Activated T-cell treated with anti-CD3 and anti-CD28 coated beads, Interleukin-2, amount 50 U/mL, for 24 hours (primary cell): Measurements from ENCODE around the gene EIF4E2.
"Not testable (repeated sequence)": the region's sequence is repeated elsewhere in the genome, so short reads cannot be mapped to it uniquely, and the experiment has no call there.

Experiments used
- DNase-seq: peaks from one replicate; pipeline ENCODE4 v3.0.0-alpha.2; 2020
- H3K27ac Mint-ChIP-seq: 2 replicates; pipeline ENCODE4 v1.8.0; 2020; ENCODE audit warnings: mild to moderate bottlenecking, mixed read lengths
- H3K27me3 Mint-ChIP-seq: 2 replicates; pipeline ENCODE4 v1.8.0; 2020; ENCODE audit warnings: mixed read lengths
- H3K36me3 Mint-ChIP-seq: 2 replicates; pipeline ENCODE4 v1.8.0; 2020; ENCODE audit warnings: low read depth, mixed read lengths
- H3K4me1 Mint-ChIP-seq: 2 replicates; pipeline ENCODE4 v1.8.0; 2020; ENCODE audit warnings: low read depth, mixed read lengths
- H3K4me3 Mint-ChIP-seq: 2 replicates; pipeline ENCODE4 v1.8.0; 2020; ENCODE audit warnings: mild to moderate bottlenecking, moderate library complexity, mixed read lengths
- H3K9me3 Mint-ChIP-seq: 2 replicates; pipeline ENCODE4 v1.8.0; 2020; ENCODE audit warnings: mixed read lengths

The EIF4E2 gene

GRCh38 chr2:232526372-232526941, 24.0 kb upstream of the EIF4E2 start:
- Mint-ChIP-seq H3K9me3 (no peaks in the 10 kb centered on the region), H3K4me1 (peaks cover 20% of the 10 kb centered on the region), H3K27me3 (peaks cover 64% of the 10 kb centered on the region), H3K36me3 (no peaks in the 10 kb centered on the region), H3K27ac (no peak overlapping the region), H3K4me3 (no peak overlapping the region)
- DNase-seq: no peak

DNA sequence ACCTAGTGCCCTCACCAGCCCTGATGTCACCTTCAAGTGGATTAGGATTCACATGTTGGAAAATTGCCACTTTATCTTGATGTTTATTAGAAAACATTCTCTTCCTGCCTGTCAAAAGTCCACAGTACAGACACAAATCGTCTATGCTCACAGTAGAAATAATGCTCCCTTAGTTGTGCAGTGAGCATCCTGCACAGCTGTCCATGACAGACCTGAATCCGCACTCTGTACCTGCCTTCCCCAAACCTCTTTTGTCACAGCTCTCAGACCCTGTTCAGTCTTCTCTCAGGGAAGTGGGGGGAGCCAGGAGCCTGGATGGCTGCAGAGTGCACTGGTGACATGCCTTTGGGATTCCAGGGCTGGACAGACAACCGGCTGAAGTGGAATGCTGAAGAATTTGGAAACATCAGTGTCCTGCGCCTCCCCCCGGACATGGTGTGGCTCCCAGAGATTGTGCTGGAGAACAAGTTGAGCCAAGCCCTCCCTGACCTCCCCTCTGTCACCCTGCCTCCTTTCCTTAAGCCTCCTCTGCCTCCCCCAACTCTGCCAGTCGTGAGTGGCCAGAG, 22.5 kb upstream of the EIF4E2 start:
- H3K27ac Mint-ChIP-seq: no peak overlapping the region
- H3K27me3 Mint-ChIP-seq: peaks cover 61% of the 10 kb centered on the region
- no peak overlapping the region for H3K4me3 Mint-ChIP-seq

DNA sequence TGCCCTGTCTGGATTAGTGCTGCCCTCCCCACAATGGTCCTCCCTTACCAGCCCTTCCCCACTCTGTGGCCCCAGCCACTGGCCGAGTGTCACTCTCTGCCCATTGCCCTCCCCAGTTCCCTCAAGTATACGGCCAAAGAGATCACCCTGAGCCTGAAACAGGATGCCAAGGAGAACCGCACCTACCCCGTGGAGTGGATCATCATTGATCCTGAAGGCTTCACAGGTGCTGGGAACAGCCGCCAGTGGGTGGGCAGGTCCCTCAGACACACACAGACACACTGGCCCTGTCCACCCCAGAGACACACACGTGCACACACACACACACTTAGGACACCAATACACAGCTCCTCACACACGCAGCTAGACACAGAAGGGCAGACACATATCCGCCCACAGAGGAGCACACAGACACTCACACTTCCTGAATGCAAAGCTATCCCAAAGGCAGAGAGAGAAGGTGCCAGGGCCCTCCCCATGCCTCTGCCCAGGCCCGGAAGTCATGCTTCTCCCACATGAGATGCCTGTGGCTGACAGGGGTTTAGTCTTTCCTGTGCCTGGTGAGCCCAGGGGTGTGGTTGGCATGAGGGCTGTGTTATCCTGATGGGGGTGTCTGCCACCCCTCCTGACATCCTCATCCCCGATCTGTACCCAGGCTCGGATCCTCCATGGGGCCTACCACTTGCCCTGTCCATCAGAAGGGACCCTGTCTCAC, 21.6 kb upstream of the EIF4E2 start:
- no peak for DNase-seq
- H3K36me3 Mint-ChIP-seq: no peaks in the 10 kb centered on the region
- no peaks in the 10 kb centered on the region for H3K9me3 Mint-ChIP-seq
- H3K4me3 Mint-ChIP-seq: no peak overlapping the region
- peaks cover 58% of the 10 kb centered on the region for H3K27me3 Mint-ChIP-seq
- peaks cover 16% of the 10 kb centered on the region for H3K4me1 Mint-ChIP-seq
- no peak overlapping the region for H3K27ac Mint-ChIP-seq

More for the DNA sequence above, 22.5 kb upstream of the EIF4E2 start:
- H3K9me3 Mint-ChIP-seq: no peaks in the 10 kb centered on the region
- H3K4me1 Mint-ChIP-seq: peaks cover 20% of the 10 kb centered on the region
- H3K36me3 Mint-ChIP-seq: no peaks in the 10 kb centered on the region
- no peak for DNase-seq

- no peak for DNase-seq
- peaks cover 50% of the 10 kb centered on the region for H3K27me3 Mint-ChIP-seq
- H3K9me3 Mint-ChIP-seq: no peaks in the 10 kb centered on the region
- H3K36me3 Mint-ChIP-seq: no peaks in the 10 kb centered on the region
- H3K27ac Mint-ChIP-seq: no peak overlapping the region
- H3K4me1 Mint-ChIP-seq: peaks cover 13% of the 10 kb centered on the region
- H3K4me3 Mint-ChIP-seq: no peak overlapping the region
Measured at GRCh38 chr2:232529806-232530547, 20.5 kb upstream of the EIF4E2 start.

GRCh38 chr2:232530626-232531260, 19.7 kb upstream of the EIF4E2 start:
- no peak overlapping the region for H3K4me3 Mint-ChIP-seq
- peaks cover 46% of the 10 kb centered on the region for H3K27me3 Mint-ChIP-seq
- DNase-seq: no peak
- H3K27ac Mint-ChIP-seq: no peak overlapping the region
- no peaks in the 10 kb centered on the region for H3K9me3 Mint-ChIP-seq
- H3K36me3 Mint-ChIP-seq: no peaks in the 10 kb centered on the region
- peaks cover 13% of the 10 kb centered on the region for H3K4me1 Mint-ChIP-seq

- no peak for DNase-seq
- Mint-ChIP-seq H3K36me3 (no peaks in the 10 kb centered on the region), H3K4me1 (peaks cover 13% of the 10 kb centered on the region), H3K27ac (no peak overlapping the region), H3K27me3 (peaks cover 47% of the 10 kb centered on the region), H3K4me3 (no peak overlapping the region), H3K9me3 (no peaks in the 10 kb centered on the region)
Measured at GRCh38 chr2:232532419-232532818, 18.1 kb upstream of the EIF4E2 start.

DNA sequence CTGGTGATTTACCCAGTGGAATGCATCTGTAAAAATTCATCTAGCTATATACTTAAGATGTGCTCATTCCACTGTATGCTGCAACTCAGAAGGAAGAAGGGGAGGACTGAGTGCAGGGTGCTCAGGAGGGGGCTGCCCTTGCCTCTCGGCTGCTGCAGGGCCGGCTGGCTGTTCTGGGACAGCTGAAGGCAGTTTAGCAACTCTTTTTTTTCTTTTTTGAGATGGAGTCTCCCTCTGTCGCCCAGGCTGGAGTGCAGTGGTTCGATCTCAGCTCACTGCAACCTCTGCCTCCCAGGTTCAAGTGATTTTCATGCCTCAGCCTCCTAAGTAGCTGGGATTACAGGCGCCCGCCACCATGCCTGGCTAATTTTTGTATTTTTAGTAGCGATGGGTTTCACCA, 17.7 kb upstream of the EIF4E2 start:
- Mint-ChIP-seq H3K4me1 (peaks cover 13% of the 10 kb centered on the region), H3K27me3 (peaks cover 48% of the 10 kb centered on the region)
- not testable (repeated sequence) for H3K9me3 Mint-ChIP-seq, H3K4me3 Mint-ChIP-seq, H3K36me3 Mint-ChIP-seq, DNase-seq, H3K27ac Mint-ChIP-seq

DNA sequence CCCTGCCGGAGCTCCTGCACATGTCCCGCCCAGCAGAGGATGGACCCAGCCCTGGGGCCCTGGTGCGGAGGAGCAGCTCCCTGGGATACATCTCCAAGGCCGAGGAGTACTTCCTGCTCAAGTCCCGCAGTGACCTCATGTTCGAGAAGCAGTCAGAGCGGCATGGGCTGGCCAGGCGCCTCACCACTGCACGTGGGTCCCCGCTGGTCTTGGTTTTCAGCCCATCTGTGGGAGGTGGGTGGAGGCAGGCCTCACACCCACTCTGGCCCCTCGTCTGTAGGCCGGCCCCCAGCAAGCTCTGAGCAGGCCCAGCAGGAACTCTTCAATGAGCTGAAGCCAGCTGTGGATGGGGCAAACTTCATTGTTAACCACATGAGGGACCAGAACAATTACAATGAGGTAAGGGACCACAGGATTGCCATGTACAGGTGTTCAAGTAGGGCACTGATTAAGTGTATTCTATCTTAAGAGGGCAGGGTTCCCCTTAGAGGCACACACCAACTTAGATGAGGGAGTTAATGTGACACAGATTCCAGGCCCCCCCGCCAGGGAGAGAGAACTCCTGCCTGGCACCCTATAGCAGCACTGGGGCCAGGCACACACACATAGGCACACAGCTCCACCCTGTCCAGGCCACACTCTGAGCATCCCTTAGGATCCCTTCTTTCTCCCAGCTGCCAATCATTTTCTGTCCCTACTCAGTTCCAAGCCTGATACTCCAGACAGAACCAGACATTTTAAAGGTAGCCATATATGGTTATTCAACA, 16.4 kb upstream of the EIF4E2 start:
- Mint-ChIP-seq H3K4me3 (no peak overlapping the region), H3K9me3 (no peaks in the 10 kb centered on the region), H3K36me3 (no peaks in the 10 kb centered on the region), H3K4me1 (peaks cover 4% of the 10 kb centered on the region), H3K27me3 (peaks cover 44% of the 10 kb centered on the region), H3K27ac (no peak overlapping the region)
- DNase-seq: no peak

GRCh38 chr2:232534940-232535651, 15.4 kb upstream of the EIF4E2 start:
- Mint-ChIP-seq H3K27ac (no peak overlapping the region), H3K36me3 (no peaks in the 10 kb centered on the region), H3K4me1 (no peaks in the 10 kb centered on the region), H3K4me3 (no peak overlapping the region), H3K27me3 (peaks cover 37% of the 10 kb centered on the region), H3K9me3 (no peaks in the 10 kb centered on the region)
- no peak for DNase-seq

GRCh38 chr2:232535761-232536530, 14.5 kb upstream of the EIF4E2 start:
- no peaks in the 10 kb centered on the region for H3K4me1 Mint-ChIP-seq
- DNase-seq: no peak
- no peak overlapping the region for H3K4me3 Mint-ChIP-seq
- H3K9me3 Mint-ChIP-seq: no peaks in the 10 kb centered on the region
- no peak overlapping the region for H3K27ac Mint-ChIP-seq
- H3K27me3 Mint-ChIP-seq: peaks cover 29% of the 10 kb centered on the region
- no peaks in the 10 kb centered on the region for H3K36me3 Mint-ChIP-seq

DNA sequence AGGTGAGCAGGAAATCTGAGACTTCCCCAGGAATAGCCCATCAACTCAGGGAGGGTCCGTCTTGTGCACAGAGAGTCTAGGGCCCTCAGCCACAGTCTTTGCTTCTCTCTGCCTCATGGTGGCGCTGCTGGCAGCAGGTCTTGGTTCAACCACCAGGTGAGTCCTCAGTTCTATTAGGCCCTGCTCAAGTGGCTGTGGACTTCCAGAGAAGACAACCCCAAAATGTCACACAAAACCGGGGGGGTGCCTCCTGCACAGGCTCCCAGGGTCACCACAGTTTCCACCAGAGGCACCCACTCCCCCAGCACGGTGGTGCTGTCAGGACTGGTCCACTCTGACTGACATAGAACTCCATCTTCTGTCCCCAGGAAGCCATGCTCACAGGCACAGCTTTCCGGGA, 13.4 kb upstream of the EIF4E2 start:
- no peak for DNase-seq
- peaks cover 25% of the 10 kb centered on the region for H3K27me3 Mint-ChIP-seq
- no peaks in the 10 kb centered on the region for H3K9me3 Mint-ChIP-seq

DNA sequence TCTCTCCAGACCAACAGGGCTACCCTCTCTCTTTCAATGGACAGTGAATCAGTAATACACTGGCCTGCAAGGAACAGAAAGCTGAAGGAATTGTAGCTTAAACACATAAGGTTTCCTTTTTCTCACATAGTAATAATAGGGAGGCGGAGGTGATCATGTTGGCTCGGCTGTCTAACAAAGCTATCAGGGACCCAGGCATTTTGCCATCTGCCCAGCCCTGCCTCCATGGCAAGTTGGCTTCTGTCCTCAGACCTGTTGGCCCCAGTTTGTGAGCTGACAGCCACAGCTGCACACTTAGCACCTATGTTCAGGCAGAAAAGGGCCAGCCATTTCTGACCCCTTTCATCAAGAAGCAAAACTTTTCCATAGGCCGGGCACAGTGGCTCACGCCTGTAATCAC, 13.0 kb upstream of the EIF4E2 start:
- H3K9me3 Mint-ChIP-seq: no peaks in the 10 kb centered on the region
- H3K36me3 Mint-ChIP-seq: no peaks in the 10 kb centered on the region
- no peak overlapping the region for H3K4me3 Mint-ChIP-seq
- H3K27me3 Mint-ChIP-seq: peaks cover 24% of the 10 kb centered on the region
- peaks cover under 1% of the 10 kb centered on the region for H3K4me1 Mint-ChIP-seq
- H3K27ac Mint-ChIP-seq: no peak overlapping the region
- DNase-seq: no peak

More for the DNA sequence above, 13.4 kb upstream of the EIF4E2 start:
- Mint-ChIP-seq H3K4me1 (no peaks in the 10 kb centered on the region), H3K4me3 (no peak overlapping the region), H3K27ac (no peak overlapping the region), H3K36me3 (no peaks in the 10 kb centered on the region)

DNA sequence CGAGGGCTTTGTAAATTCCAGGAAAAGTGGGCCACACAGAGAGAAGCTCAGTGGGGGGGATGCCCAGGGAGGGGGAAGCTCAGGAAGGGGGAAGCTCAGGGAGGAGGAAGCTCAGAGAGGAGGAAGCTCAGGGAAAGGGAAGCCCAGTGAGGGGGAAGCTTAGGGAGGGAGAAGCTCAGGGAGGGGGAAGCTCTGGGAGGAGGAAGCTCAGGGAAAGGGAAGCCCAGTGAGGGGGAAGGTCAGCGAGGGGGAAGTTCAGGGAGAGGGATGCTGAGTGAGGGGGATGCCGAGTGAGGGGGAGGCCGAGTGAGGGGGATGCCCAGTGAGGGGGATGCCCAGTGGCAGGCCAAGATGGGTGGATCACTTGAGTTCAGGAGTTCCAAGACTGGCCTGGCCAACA, 11.8 kb upstream of the EIF4E2 start:
- no peak for DNase-seq
- Mint-ChIP-seq H3K27ac (no peak overlapping the region), H3K4me1 (peaks cover 4% of the 10 kb centered on the region), H3K9me3 (no peaks in the 10 kb centered on the region), H3K36me3 (peaks cover 2% of the 10 kb centered on the region), H3K27me3 (peaks cover 22% of the 10 kb centered on the region), H3K4me3 (no peak overlapping the region)
